Epidermal melanocyte (primary cell): ENCODE results near the gene TAPBP.
A peak's percentile ranks its signal among the peaks of the same experiment; 100 is the strongest.
"Not testable (repeated sequence)": the region's sequence is repeated elsewhere in the genome, so short reads cannot be mapped to it uniquely, and the experiment has no call there.

ENCODE experiments used
- DNase-seq: peaks from one replicate; pipeline ENCODE4 v3.0.0; 2011; ENCODE audit warnings: low spot score; ENCODE audit not compliant: insufficient read length

TAPBP gene

GRCh38 chr6:33313709-33314514 is at the start of gene TAPBP:
TAPBP (minus strand) TSS chr6:33314078; CDS start chr6:33314041, 37 bp downstream.
- DNase-seq: peak; percentile 29

GRCh38 chr6:33363486-33363885 is 49.6 kb upstream of the TAPBP start:
- not testable (repeated sequence) for DNase-seq

GRCh38 chr6:33359331-33359730 is 45.5 kb upstream of the TAPBP start:
- no peak for DNase-seq

DNA sequence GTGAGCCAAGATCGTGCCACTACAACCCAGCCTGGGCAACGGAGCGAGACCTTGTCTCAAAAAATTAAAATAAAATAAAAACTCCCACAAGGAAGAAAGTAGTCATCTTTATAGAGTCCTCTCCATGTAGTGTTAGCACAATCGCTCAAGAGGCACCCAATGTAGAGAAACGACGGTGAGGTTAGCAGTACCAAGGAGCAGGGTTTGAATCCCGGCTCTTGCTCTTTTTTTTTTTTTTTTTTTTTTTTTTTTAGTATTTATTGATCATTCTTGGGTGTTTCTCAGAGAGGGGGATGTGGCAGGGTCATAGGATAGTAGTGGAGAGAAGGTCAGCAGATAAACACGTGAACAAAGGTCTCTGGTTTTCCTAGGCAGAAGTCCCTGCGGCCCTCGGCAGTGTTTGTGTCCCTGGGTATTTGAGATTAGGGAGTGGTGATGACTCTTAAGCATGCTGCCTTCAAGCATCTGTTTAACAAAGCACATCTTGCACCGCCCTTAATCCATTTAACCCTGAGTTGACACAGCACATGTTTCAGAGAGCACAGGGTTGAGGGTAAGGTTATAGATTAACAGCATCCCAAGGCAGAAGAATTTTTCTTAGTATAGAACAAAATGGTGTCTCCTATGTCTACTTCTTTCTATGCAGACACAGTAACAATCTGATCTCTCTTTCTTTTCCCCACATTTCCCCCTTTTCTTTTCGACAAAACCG is 43.4 kb upstream of the TAPBP start:
- not testable (repeated sequence) for DNase-seq

DNA sequence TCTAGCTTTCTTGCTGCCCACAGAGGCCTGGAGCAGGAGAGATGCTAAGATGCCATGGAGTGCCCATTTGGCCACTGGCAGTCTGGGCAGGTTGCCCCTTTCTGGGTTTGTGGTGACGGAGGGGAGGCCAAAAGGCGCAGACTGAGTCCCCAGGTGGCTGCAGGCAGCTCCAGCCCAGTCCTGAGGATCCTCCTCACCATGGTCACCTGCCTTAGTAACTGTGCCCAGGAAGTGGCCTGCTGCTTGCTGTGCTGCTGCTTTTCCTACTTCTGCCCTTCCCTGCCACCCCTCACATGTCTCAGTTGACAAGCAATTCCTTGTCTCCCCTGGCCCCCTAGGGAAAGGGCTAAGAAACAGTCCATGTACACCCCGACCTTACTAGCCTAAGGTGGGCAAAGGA is 42.4 kb upstream of the TAPBP start:
- DNase-seq: no peak

DNA sequence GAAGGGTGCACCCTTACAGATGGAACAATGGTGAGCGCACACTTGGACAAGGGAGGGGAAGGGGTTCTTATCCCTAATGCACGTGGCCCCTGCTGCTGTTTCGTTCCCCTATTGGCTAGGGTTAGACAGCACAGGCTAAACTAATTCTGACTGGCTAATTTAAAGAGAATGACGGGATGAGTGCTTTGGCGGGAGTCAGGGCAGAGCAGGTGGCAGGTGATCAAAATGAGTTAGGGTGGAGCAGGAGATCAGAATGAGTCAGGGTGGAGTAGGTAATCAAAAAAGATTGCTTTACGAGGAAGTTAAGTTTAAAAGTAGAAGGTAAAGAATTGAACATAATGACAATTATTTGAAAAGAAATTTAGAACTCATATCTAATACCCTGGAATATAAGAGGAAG is 42.0 kb upstream of the TAPBP start:
- DNase-seq: not testable (repeated sequence)

GRCh38 chr6:33347816-33348215 is 33.9 kb upstream of the TAPBP start:
- no peak for DNase-seq

DNA sequence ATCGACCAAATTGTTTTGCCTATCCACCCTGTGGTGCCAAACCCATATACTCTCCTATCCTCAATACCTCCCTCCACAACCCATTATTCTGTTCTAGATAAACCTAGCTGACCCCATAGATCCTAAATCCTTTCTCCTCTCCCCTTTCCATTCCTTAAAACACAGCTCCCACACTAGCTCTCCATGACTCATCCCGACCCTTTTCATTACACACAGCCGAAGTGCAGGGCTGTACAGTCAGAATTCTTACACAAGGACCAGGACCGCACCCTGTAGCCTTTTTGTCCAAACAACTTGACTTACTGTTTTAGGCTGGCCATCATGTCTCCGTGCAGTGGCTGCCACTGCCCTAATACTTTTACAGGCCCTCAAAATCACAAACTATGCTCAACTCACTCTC is 33.1 kb upstream of the TAPBP start:
- not testable (repeated sequence) for DNase-seq

DNA sequence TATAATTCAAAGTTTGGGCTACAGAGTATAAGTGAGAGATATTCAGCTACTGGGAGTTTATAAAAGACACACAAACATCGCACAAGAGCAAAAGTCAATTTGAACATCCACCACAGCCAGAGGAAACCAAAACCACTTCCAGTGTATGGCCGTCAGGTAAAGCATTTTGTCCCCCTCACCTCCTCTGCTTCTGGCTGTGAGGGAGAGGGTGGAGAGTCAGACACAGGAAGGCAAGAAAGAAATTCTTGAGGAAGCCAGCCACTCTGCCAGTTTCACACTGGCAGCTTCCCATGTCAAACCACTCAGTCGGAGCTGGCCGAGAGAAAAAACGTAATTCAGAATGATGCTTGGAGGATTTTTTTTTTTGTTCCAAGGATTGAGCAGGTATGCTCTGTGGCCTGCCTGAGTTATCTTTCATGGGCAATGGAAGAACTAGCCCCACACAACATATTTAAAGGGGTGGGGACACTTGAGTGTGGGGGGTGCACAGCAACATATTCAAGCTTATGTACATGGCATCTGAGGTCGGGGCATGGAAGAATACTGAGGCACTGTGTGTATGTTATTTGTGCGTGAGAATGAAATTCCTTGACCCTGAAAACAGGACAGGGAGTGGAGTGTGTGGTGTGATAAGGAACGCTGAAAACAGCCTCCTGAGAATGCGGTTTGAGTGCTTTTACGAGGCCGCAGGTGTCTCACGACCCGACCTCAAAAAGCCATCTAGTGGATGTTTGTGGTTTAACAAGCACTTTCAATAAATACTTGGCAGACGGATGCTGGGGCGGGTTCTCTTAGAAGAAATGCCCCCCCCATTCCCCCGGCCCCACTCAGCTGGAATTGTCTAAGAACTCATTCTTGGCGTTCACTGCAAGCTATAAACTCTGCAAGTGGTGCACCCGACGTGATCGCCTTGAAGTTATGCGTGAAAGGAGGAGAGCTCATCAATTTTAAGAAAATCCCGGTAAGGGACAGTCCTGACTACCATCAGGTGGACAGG is 31.1 kb upstream of the TAPBP start:
- DNase-seq: peak; percentile 67

DNA sequence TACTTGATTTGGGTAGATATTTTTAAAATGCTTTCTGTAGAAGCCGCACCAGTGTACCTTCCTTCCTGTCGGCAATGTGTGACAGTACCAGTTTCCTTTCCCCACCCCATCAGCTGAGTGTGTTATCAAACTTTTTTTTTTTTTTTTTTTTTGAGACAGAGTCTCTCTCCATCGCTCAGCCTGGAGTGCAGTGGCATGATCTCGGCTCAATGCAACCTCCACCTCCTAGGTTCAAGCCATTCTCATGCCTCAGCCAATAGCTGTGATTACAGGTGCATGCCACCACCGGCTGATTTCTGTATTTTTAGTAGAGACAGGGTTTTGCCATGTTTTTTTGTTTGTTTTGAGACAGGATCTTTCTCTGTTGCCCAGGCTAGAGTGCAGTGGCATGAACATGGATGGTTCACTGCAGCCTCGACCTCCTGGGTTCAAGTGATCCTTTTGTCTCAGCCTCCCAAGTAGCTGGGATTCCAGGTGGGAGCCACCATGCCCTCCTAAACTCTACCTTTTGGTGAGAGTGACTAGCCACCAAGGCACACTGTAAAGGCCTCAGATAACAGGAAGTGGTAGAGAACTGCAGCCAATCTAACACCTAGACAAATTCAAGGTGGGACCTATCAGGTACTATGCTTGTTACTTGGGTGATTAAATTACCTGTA is 30.2 kb upstream of the TAPBP start:
- no peak for DNase-seq

DNA sequence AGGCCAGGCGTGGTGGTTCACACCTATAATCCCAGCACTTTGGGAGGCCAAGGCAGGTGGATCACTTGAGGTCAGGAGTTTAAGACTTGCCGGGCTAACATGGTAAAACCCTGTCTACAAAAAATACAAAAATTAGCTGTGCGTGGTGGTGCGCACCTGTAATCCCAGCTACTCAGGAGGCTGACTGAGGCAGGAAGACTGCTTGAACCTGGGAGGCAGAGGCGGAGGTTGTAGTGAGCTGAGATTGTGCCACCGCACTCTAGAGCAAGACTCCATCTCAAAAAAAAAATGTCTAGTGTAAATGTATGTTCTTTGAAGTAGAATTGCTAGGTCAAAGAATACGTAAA is 29.7 kb upstream of the TAPBP start:
- not testable (repeated sequence) for DNase-seq

DNA sequence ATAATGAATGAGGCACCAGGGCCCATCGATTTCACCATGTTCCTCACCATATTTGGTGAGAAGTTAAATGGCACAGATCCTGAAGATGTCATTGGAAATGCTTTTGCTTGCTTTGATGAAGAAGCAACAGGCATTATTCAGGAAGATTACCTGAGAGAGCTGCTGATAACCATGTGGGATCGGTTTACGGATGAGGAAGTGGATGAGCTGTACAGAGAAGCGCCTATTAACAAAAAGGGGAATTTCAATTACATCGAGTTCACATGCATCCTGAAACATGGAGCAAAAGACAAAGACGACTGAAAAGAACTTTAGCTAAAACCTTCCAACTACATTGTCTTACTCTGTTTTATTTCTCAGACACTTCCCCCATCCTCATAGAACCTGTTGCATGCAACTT is 25.3 kb upstream of the TAPBP start:
- no peak for DNase-seq

DNA sequence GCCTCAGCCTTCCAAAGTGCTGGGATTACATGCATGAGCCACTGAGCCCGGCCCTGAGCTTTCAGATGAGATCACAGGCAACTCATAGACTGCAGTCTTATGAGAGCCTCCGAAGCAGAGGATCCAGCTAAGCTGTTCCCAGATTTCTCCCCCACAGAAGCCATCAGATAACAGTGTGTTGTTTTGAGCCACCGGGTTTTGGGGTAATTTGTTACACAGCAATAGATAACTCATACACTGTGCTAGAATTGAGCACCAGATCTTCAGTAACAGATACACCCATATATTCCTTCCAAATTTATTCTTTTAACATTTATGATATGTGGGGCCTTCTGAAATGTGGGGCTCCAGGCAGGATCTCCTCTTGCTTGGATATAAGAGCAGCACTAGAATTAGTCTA is 22.6 kb upstream of the TAPBP start:
- no peak for DNase-seq

GRCh38 chr6:33335916-33336315 is 22.0 kb upstream of the TAPBP start:
- no peak for DNase-seq

DNA sequence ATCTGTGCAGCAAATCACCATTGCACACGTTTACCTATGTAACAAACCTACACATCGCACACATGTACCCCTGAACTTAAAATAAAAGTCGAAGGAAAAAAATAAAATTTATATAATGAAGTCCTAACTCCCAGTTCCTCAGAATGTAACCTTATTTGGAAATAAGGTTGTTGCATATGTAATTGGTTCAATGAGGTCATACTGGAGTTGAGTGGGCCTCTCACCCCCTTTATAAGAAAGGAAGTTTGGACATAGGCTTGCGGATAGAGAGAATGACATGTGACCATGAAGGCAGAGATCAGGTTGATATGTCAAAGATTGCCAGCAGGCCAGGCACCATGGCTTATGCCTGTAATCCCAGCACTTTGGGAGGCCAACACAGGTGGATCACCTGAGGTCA is 19.8 kb upstream of the TAPBP start:
- DNase-seq: no peak

GRCh38 chr6:33330736-33331135 is 16.9 kb upstream of the TAPBP start:
- no peak for DNase-seq

- DNase-seq: no peak
These were observed 15.2 kb upstream of the TAPBP start for GRCh38 chr6:33329058-33329457.

DNA sequence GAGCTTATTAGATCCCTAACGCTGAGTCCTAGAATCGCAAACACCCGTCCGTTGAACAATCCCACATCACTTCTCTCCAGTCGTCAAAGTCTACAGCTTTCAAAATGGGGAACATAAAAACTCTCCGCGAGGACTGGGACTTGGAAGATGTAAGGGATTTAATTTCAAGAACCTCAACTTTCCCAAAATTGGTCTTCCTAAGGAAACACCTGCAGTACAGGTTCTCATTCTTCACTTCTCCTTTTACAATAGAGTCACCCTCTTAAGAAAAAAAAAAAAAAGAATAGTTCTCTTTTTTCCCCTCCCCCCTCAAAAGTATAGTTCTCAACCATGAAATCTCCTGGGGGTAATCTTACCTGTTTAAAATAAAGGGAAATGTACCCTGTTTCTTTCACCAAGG is 10.2 kb upstream of the TAPBP start:
- DNase-seq: no peak

GRCh38 chr6:33323623-33323948 is 9.7 kb upstream of the TAPBP start:
- no peak for DNase-seq

- no peak for DNase-seq
These were observed 7.3 kb upstream of the TAPBP start for GRCh38 chr6:33321227-33321626.
